IPS-15b (cell line): ENCODE results near the gene PSME3IP1.

Source experiments
- H3K27me3 ChIP-seq: one replicate; pipeline ENCODE4 v1.6.1; 2013; ENCODE audit warnings: low read length; ENCODE audit not compliant: control insufficient read depth, insufficient read depth
- H3K36me3 ChIP-seq: one replicate; pipeline ENCODE4 v1.6.1; 2013; ENCODE audit warnings: low read length; ENCODE audit not compliant: control insufficient read depth, insufficient read depth
- H3K4me1 ChIP-seq: one replicate; pipeline ENCODE4 v1.6.1; 2013; ENCODE audit warnings: mild to moderate bottlenecking, low read length; ENCODE audit not compliant: control insufficient read depth, insufficient read depth
- H3K4me3 ChIP-seq: one replicate; pipeline ENCODE4 v1.5.1; 2013; ENCODE audit warnings: low read depth, low read length
- H3K9ac ChIP-seq: one replicate; pipeline ENCODE4 v1.6.1; 2013; ENCODE audit warnings: low read depth, mild to moderate bottlenecking, low read length
- H3K9me3 ChIP-seq: one replicate; pipeline ENCODE4 v1.6.1; 2013; ENCODE audit warnings: mild to moderate bottlenecking, low read length; ENCODE audit not compliant: control insufficient read depth, insufficient read depth

Gene PSME3IP1

GRCh38 chr16:57165483-57165882 lies 20.4 kb downstream of the PSME3IP1 start:
- no peak overlapping the region for H3K4me3 ChIP-seq
- peaks cover 16% of the 10 kb centered on the region for H3K36me3 ChIP-seq
- no peaks in the 10 kb centered on the region for H3K9me3 ChIP-seq
- H3K9ac ChIP-seq: no peak overlapping the region
- H3K27me3 ChIP-seq: no peaks in the 10 kb centered on the region
- no peaks in the 10 kb centered on the region for H3K4me1 ChIP-seq

- Histone ChIP-seq H3K9me3 (no peaks in the 10 kb centered on the region), H3K36me3 (peaks cover 16% of the 10 kb centered on the region), H3K4me3 (no peak overlapping the region), H3K4me1 (peaks cover 4% of the 10 kb centered on the region), H3K9ac (no peak overlapping the region), H3K27me3 (no peaks in the 10 kb centered on the region)
Measured at GRCh38 chr16:57163842-57164241, 22.0 kb downstream of the PSME3IP1 start.

GRCh38 chr16:57159447-57159846 lies 26.4 kb downstream of the PSME3IP1 start:
- H3K4me3 ChIP-seq: no peak overlapping the region
- peaks cover 4% of the 10 kb centered on the region for H3K4me1 ChIP-seq
- H3K27me3 ChIP-seq: no peaks in the 10 kb centered on the region
- no peak overlapping the region for H3K9ac ChIP-seq
- H3K36me3 ChIP-seq: peaks cover 5% of the 10 kb centered on the region
- H3K9me3 ChIP-seq: no peaks in the 10 kb centered on the region

GRCh38 chr16:57157533-57157932 lies 28.3 kb downstream of the PSME3IP1 start:
- peaks cover 2% of the 10 kb centered on the region for H3K36me3 ChIP-seq

GRCh38 chr16:57156351-57156703 lies 29.5 kb downstream of the PSME3IP1 start:
- peaks cover 11% of the 10 kb centered on the region for H3K4me1 ChIP-seq
- H3K27me3 ChIP-seq: no peaks in the 10 kb centered on the region
- no peaks in the 10 kb centered on the region for H3K9me3 ChIP-seq
- H3K4me3 ChIP-seq: no peak overlapping the region
- no peak overlapping the region for H3K9ac ChIP-seq
- H3K36me3 ChIP-seq: no peaks in the 10 kb centered on the region

More at GRCh38 chr16:57157533-57157932, 28.3 kb downstream of the PSME3IP1 start:
- no peaks in the 10 kb centered on the region for H3K27me3 ChIP-seq
- peaks cover 4% of the 10 kb centered on the region for H3K4me1 ChIP-seq
- no peak overlapping the region for H3K4me3 ChIP-seq
- no peaks in the 10 kb centered on the region for H3K9me3 ChIP-seq
- no peak overlapping the region for H3K9ac ChIP-seq

GRCh38 chr16:57155702-57156350 lies 30.0 kb downstream of the PSME3IP1 start:
- Histone ChIP-seq H3K4me3 (no peak overlapping the region), H3K9ac (no peak overlapping the region), H3K27me3 (no peaks in the 10 kb centered on the region), H3K4me1 (peaks cover 14% of the 10 kb centered on the region), H3K36me3 (no peaks in the 10 kb centered on the region), H3K9me3 (no peaks in the 10 kb centered on the region)

- Histone ChIP-seq H3K4me1 (peaks cover 10% of the 10 kb centered on the region), H3K36me3 (no peaks in the 10 kb centered on the region), H3K4me3 (no peak overlapping the region), H3K9ac (no peak overlapping the region), H3K27me3 (no peaks in the 10 kb centered on the region), H3K9me3 (no peaks in the 10 kb centered on the region)
Measured at GRCh38 chr16:57153841-57154240, 32.0 kb downstream of the PSME3IP1 start.

GRCh38 chr16:57152096-57153093 lies 33.4 kb downstream of the PSME3IP1 start:
- Histone ChIP-seq H3K9me3 (no peaks in the 10 kb centered on the region), H3K4me3 (no peak overlapping the region), H3K36me3 (no peaks in the 10 kb centered on the region), H3K4me1 (peaks cover 19% of the 10 kb centered on the region), H3K27me3 (no peaks in the 10 kb centered on the region), H3K9ac (no peak overlapping the region)

GRCh38 chr16:57151369-57151768 lies 34.5 kb downstream of the PSME3IP1 start:
- no peak overlapping the region for H3K9ac ChIP-seq
- H3K4me3 ChIP-seq: no peak overlapping the region
- no peaks in the 10 kb centered on the region for H3K27me3 ChIP-seq
- peaks cover 24% of the 10 kb centered on the region for H3K4me1 ChIP-seq
- no peaks in the 10 kb centered on the region for H3K9me3 ChIP-seq
- H3K36me3 ChIP-seq: no peaks in the 10 kb centered on the region

GRCh38 chr16:57150682-57151330 lies 35.0 kb downstream of the PSME3IP1 start:
- Histone ChIP-seq H3K4me1 (peaks cover 24% of the 10 kb centered on the region), H3K4me3 (no peak overlapping the region)

GRCh38 chr16:57149391-57149790 lies 36.4 kb downstream of the PSME3IP1 start:
- no peaks in the 10 kb centered on the region for H3K36me3 ChIP-seq
- peaks cover 24% of the 10 kb centered on the region for H3K4me1 ChIP-seq
- H3K27me3 ChIP-seq: no peaks in the 10 kb centered on the region
- H3K4me3 ChIP-seq: no peak overlapping the region
- H3K9me3 ChIP-seq: no peaks in the 10 kb centered on the region
- no peak overlapping the region for H3K9ac ChIP-seq

More at GRCh38 chr16:57150682-57151330, 35.0 kb downstream of the PSME3IP1 start:
- no peaks in the 10 kb centered on the region for H3K27me3 ChIP-seq
- no peak overlapping the region for H3K9ac ChIP-seq
- no peaks in the 10 kb centered on the region for H3K9me3 ChIP-seq
- no peaks in the 10 kb centered on the region for H3K36me3 ChIP-seq
